SK-N-SH (cell line): ENCODE results near the gene BCL2L15. TPM values are rescaled to one million over a fixed set of nuclear protein-coding genes. Genes with fewer than 3 reads are reported as not detected.

ENCODE experiments used
- CTCF ChIA-PET: fragments of 300-600, 350-600 bp; formaldehyde crosslinking; extraction: SDS; loops from one replicate; lab custom pipeline; 2021; lab: Yijun Ruan, JAX
- POLR2A ChIA-PET: fragments of 350-600 bp; sonication (Branson Sonifier 250); formaldehyde crosslinking; extraction: SDS; loops from one replicate; lab custom pipeline; 2020; ENCODE audit warnings: antibody characterized with exemption, inconsistent platforms; lab: Yijun Ruan, JAX
- DNase-seq: peaks from one replicate; pipeline ENCODE4 v3.0.0; 2012
- H2AFZ ChIP-seq: fragments of 200-600 bp; sonication (generic); 2 replicates; pipeline ENCODE4 v1.8.1; 2016; ENCODE audit warnings: antibody characterized with exemption, mild to moderate bottlenecking, low read depth
- H3F3A ChIP-seq: fragments of 200-600 bp; sonication (generic); replicated peaks from 2 replicates; pipeline ENCODE3; 2016; ENCODE audit warnings: antibody characterized with exemption, mild to moderate bottlenecking; ENCODE audit not compliant: insufficient read depth
- H3K27ac ChIP-seq, 2 experiments: fragments of 200-500 bp in 1 of 2; fragments of 200-600 bp in 1 of 2; sonication (Bioruptor generic) in 1 of 2; sonication (generic), shearing (Covaris generic) in 1 of 2; 2 replicates each; pipeline versions ENCODE4 v1.5.1 to v1.6.1; 2014 to 2016; ENCODE audit warnings: low read depth in 2 of 2, inconsistent platforms in 1 of 2, low read length in 1 of 2, mild to moderate bottlenecking in 1 of 2, mixed read lengths in 1 of 2
- H3K27me3 ChIP-seq: fragments of 200-600 bp; sonication (generic), shearing (Covaris generic); 2 replicates; pipeline ENCODE4 v1.6.1; 2016; ENCODE audit warnings: mixed run types; ENCODE audit not compliant: insufficient read depth
- H3K36me3 ChIP-seq, 2 experiments: fragments of 200-500 bp in 1 of 2; fragments of 200-600 bp in 1 of 2; sonication (Bioruptor generic) in 1 of 2; sonication (generic) in 1 of 2; replicated peaks in 1 of 2; 2 replicates each; pipeline versions ENCODE3 to v1.5.1; 2014 to 2016; ENCODE audit warnings: low read length in 1 of 2, mild to moderate bottlenecking in 1 of 2; ENCODE audit not compliant: insufficient read depth in 2 of 2, control insufficient read depth in 1 of 2
- H3K4me1 ChIP-seq, 2 experiments: fragments of 200-500 bp in 1 of 2; fragments of 200-600 bp in 1 of 2; sonication (Bioruptor generic) in 1 of 2; sonication (generic), shearing (Covaris generic) in 1 of 2; 2 replicates each; pipeline versions ENCODE4 v1.5.1 to v1.6.1; 2014 to 2016; ENCODE audit warnings: low read depth in 1 of 2, low read length in 1 of 2, mixed run types in 1 of 2; ENCODE audit not compliant: insufficient read depth in 2 of 2, control insufficient read depth in 1 of 2
- H3K4me2 ChIP-seq: fragments of 200-600 bp; sonication (generic), shearing (Covaris generic); 2 replicates; pipeline ENCODE4 v1.6.1; 2017; ENCODE audit warnings: mixed run types
- H3K4me3 ChIP-seq, 2 experiments: fragments of 200-500 bp in 1 of 2; fragments of 200-600 bp in 1 of 2; sonication (Bioruptor generic) in 1 of 2; sonication (generic), shearing (Covaris generic) in 1 of 2; 2 replicates each; pipeline versions ENCODE4 v1.5.1 to v1.8.1; 2014 to 2016; ENCODE audit warnings: low read depth in 2 of 2, inconsistent platforms in 1 of 2, low read length in 1 of 2, mild to moderate bottlenecking in 1 of 2, mixed read lengths in 1 of 2, moderate library complexity in 1 of 2
- H3K79me2 ChIP-seq: fragments of 200-600 bp; sonication (generic); 2 replicates; pipeline ENCODE4 v1.8.1; 2017; ENCODE audit warnings: mild to moderate bottlenecking; ENCODE audit not compliant: insufficient read depth
- H3K9ac ChIP-seq: fragments of 200-600 bp; sonication (generic); 2 replicates; pipeline ENCODE4 v1.6.1; 2017; ENCODE audit warnings: mixed run types
- H3K9me2 ChIP-seq: fragments of 200-600 bp; sonication (generic); 2 replicates; pipeline ENCODE4 v1.6.1; 2017; ENCODE audit warnings: mixed run types
- H3K9me3 ChIP-seq: fragments of 200-600 bp; sonication (generic); 2 replicates; pipeline ENCODE4 v1.6.1; 2017; ENCODE audit warnings: mixed run types, mild to moderate bottlenecking, moderate library complexity
- H4K20me1 ChIP-seq: fragments of 200-600 bp; sonication (generic); 2 replicates; pipeline ENCODE4 v1.6.1; 2017; ENCODE audit warnings: mild to moderate bottlenecking, mixed run types; ENCODE audit not compliant: insufficient read depth
- ELF1 ChIP-seq: IDR thresholded peaks from 2 replicates; pipeline ENCODE4 v1.4.0; 2012
- FOSL2 ChIP-seq: IDR thresholded peaks from 2 replicates; pipeline ENCODE4 v1.4.0; 2012; ENCODE audit warnings: low read depth, mild to moderate bottlenecking, moderate library complexity, borderline replicate concordance
- FOXM1 ChIP-seq: IDR thresholded peaks from 2 replicates; pipeline ENCODE4 v1.4.0; 2012; ENCODE audit warnings: low read depth, mild to moderate bottlenecking
- MEF2A ChIP-seq: IDR thresholded peaks from 2 replicates; pipeline ENCODE4 v1.4.0; 2012; ENCODE audit warnings: low read depth, borderline replicate concordance
- POLR2AphosphoS5 ChIP-seq: IDR thresholded peaks from 2 replicates; pipeline ENCODE4 v1.6.1; 2012; ENCODE audit warnings: low read depth, low read length
- RAD21 ChIP-seq: IDR thresholded peaks from 2 replicates; pipeline ENCODE4 v1.6.1; 2012; ENCODE audit warnings: mild to moderate bottlenecking, low read length
- RFX5 ChIP-seq: IDR thresholded peaks from 2 replicates; pipeline ENCODE4 v1.6.1; 2012; ENCODE audit warnings: mild to moderate bottlenecking, improper control_type of control experiment, low read length
- SMC3 ChIP-seq: IDR thresholded peaks from 2 replicates; pipeline ENCODE4 v1.6.1; 2012; ENCODE audit warnings: low read depth, low read length, improper control_type of control experiment
- TAF1 ChIP-seq: IDR thresholded peaks from 2 replicates; pipeline ENCODE4 v1.6.1; 2012; ENCODE audit warnings: low read depth, mild to moderate bottlenecking, low read length, moderate library complexity, borderline replicate concordance
- WGBS: methylation state at CpG from one replicate; pipeline ENCODE4 v1.1.6; 2017; ENCODE audit warnings: low lambda C conversion rate; 5-methylcytosine and 5-hydroxymethylcytosine counted together
- polyA plus RNA-seq, 3 experiments: library from polyadenylated mRNA; depleted of rRNA; stranded (reverse); fragments of >200 nt; gene quantifications; 2 replicates each; pipeline ENCODE4 v1.2.3, GENCODE V29; 2012
- TF ChIP-seq, protein P1 (sequence below): IDR thresholded peaks from 2 replicates; pipeline ENCODE4 v1.6.1; 2012; ENCODE audit warnings: mild to moderate bottlenecking, low read depth, low read length, moderate library complexity
- TF ChIP-seq, protein P2 (sequence below): fragments of 200-600 bp; sonication (generic); IDR thresholded peaks from 2 replicates; pipeline ENCODE4 v1.6.1; 2017; ENCODE audit warnings: antibody characterized with exemption, mild to moderate bottlenecking, moderate library complexity
- TF ChIP-seq, protein P3 (sequence below): fragments of 150-350 bp; IDR thresholded peaks from 2 replicates; pipeline ENCODE4 v1.6.1; 2017; ENCODE audit warnings: antibody characterized with exemption, low read length, low read depth, borderline replicate concordance
- TF ChIP-seq, protein P4 (sequence below): fragments of 150-350 bp; IDR thresholded peaks from 2 replicates; pipeline ENCODE4 v1.6.1; 2016; ENCODE audit warnings: mild to moderate bottlenecking, low read depth, low read length

Gene BCL2L15
- polyA plus RNA-seq, 1 of the 3 experiments (the other 2 are of a cell fraction) = 0.02 TPM

DNA sequence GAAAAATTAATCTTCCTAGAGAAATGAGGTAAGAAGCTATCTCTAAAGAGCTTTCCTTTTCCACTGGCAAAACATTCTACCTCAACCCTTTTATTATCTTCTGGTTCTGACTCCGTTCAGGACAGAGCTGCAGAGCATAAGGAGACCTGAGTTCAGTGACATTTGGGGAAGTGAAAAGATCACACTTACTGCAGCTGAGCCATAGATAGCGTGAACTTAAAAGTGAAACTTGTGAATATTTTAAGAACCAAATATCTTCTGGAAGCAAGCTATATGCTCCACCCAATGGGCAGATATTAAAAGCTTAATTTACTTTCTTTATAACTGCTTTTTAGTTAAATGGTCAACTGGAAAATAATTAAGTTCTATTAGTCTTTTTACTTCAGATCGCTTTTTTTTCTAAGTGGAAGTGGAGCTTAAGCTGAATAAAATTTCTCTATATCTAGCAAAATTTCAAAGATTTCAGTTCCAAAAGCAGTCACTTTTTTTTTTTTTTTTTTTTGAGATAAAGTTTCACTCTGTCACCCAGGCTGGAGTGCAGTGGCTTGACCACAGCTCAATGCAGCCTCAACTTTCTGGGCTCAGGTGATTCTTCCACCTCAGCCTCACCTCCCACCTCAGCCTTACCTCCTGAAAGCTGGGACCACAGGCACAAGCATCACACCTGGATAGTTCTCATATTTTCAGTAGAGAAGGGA is 27.8 kb downstream of the BCL2L15 start:
- ChIA-PET POLR2A (no interaction called here), CTCF (interaction anchor here (0.7 to 3.9 kb wide), 3 partner anchors 24 to 75 kb away, joined by 3 to 14 read pairs (median 3); no protein-coding TSS in a partner anchor)
- Histone ChIP-seq H3K4me2 (peak overlapping the region; percentile 37; the same call in 1 of the 2 replicates), H3K27me3 (no peaks in the 10 kb centered on the region), H3K4me1 (peaks cover 0 to 29% of the 10 kb centered on the region in 2 experiments; a peak in 2 of 4 replicates), H4K20me1 (no peaks in the 10 kb centered on the region), H3K79me2 (no peaks in the 10 kb centered on the region), H3K4me3 (no peak overlapping the region), H3K27ac (peak overlapping the region in 1 of 2 experiments; percentile 88; a peak in 2 of 4 replicates), H3K9me2 (no peaks in the 10 kb centered on the region), H2AFZ (peak overlapping the region; percentile 80), H3K9ac (0 out of 2 replicates have a peak overlapping the region, but pooled peaks have one; percentile 53), H3K9me3 (no peaks in the 10 kb centered on the region), H3K36me3 (no peaks in the 10 kb centered on the region), H3F3A (peaks cover 4% of the 10 kb centered on the region)
- TF ChIP-seq ELF1 (no peak), MEF2A (no peak), RAD21 (no peak), FOXM1 (no peak)
- TF ChIP-seq, protein P1, sequence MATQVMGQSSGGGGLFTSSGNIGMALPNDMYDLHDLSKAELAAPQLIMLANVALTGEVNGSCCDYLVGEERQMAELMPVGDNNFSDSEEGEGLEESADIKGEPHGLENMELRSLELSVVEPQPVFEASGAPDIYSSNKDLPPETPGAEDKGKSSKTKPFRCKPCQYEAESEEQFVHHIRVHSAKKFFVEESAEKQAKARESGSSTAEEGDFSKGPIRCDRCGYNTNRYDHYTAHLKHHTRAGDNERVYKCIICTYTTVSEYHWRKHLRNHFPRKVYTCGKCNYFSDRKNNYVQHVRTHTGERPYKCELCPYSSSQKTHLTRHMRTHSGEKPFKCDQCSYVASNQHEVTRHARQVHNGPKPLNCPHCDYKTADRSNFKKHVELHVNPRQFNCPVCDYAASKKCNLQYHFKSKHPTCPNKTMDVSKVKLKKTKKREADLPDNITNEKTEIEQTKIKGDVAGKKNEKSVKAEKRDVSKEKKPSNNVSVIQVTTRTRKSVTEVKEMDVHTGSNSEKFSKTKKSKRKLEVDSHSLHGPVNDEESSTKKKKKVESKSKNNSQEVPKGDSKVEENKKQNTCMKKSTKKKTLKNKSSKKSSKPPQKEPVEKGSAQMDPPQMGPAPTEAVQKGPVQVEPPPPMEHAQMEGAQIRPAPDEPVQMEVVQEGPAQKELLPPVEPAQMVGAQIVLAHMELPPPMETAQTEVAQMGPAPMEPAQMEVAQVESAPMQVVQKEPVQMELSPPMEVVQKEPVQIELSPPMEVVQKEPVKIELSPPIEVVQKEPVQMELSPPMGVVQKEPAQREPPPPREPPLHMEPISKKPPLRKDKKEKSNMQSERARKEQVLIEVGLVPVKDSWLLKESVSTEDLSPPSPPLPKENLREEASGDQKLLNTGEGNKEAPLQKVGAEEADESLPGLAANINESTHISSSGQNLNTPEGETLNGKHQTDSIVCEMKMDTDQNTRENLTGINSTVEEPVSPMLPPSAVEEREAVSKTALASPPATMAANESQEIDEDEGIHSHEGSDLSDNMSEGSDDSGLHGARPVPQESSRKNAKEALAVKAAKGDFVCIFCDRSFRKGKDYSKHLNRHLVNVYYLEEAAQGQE = no peak
- TF ChIP-seq, protein P2, sequence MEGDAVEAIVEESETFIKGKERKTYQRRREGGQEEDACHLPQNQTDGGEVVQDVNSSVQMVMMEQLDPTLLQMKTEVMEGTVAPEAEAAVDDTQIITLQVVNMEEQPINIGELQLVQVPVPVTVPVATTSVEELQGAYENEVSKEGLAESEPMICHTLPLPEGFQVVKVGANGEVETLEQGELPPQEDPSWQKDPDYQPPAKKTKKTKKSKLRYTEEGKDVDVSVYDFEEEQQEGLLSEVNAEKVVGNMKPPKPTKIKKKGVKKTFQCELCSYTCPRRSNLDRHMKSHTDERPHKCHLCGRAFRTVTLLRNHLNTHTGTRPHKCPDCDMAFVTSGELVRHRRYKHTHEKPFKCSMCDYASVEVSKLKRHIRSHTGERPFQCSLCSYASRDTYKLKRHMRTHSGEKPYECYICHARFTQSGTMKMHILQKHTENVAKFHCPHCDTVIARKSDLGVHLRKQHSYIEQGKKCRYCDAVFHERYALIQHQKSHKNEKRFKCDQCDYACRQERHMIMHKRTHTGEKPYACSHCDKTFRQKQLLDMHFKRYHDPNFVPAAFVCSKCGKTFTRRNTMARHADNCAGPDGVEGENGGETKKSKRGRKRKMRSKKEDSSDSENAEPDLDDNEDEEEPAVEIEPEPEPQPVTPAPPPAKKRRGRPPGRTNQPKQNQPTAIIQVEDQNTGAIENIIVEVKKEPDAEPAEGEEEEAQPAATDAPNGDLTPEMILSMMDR = no peak
- TF ChIP-seq, protein P3, sequence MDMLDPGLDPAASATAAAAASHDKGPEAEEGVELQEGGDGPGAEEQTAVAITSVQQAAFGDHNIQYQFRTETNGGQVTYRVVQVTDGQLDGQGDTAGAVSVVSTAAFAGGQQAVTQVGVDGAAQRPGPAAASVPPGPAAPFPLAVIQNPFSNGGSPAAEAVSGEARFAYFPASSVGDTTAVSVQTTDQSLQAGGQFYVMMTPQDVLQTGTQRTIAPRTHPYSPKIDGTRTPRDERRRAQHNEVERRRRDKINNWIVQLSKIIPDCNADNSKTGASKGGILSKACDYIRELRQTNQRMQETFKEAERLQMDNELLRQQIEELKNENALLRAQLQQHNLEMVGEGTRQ = no peak
- DNase-seq = no peak
- 93% methylated on average over 3 of the region's 3 CpGs for WGBS

DNA sequence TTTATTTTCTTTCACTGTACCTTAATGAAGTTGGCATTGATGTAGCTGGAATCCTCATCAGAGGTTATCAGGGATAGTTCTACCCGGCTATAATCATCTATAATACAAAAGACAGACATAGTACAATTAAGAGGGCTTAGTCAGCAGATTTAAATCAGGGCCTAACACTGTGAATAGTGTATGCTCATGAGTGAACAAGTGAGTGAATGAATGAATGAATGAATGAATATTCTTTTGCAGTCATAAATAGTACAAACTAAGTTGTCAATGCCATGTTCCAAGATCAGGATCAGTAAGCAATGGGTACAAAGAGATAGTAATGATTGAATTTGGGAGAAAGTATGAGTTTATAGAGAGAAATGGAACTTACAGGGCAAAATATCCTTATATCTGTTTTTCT is 28.4 kb downstream of the BCL2L15 start:
- Histone ChIP-seq H4K20me1 (no peaks in the 10 kb centered on the region), H3K4me2 (no peak overlapping the region; the same call in 1 of the 2 replicates), H3K4me1 (peaks cover 0 to 29% of the 10 kb centered on the region in 2 experiments; a peak in 2 of 4 replicates), H3K4me3 (no peak overlapping the region), H3K9me3 (no peaks in the 10 kb centered on the region), H3K36me3 (no peaks in the 10 kb centered on the region), H3K79me2 (no peaks in the 10 kb centered on the region), H3K9ac (no peak overlapping the region), H3K27ac (peak overlapping the region in 1 of 2 experiments; percentile 5; a peak in 1 of 4 replicates), H3F3A (peaks cover 4% of the 10 kb centered on the region), H2AFZ (peak overlapping the region; percentile 80), H3K27me3 (no peaks in the 10 kb centered on the region), H3K9me2 (no peaks in the 10 kb centered on the region)
- DNase-seq = no peak
- 89% methylated on average over 1 of the region's 1 CpG for WGBS
- POLR2A ChIA-PET = no interaction called here
- CTCF ChIA-PET = interaction anchor here (0.7 to 3.9 kb wide), 2 partner anchors 24 to 74 kb away, joined by 3 to 14 read pairs; no protein-coding TSS in a partner anchor
- no peak for TF ChIP-seq ELF1
- TF ChIP-seq RAD21 = no peak
- no peak for TF ChIP-seq FOSL2
- TF ChIP-seq, protein P4, sequence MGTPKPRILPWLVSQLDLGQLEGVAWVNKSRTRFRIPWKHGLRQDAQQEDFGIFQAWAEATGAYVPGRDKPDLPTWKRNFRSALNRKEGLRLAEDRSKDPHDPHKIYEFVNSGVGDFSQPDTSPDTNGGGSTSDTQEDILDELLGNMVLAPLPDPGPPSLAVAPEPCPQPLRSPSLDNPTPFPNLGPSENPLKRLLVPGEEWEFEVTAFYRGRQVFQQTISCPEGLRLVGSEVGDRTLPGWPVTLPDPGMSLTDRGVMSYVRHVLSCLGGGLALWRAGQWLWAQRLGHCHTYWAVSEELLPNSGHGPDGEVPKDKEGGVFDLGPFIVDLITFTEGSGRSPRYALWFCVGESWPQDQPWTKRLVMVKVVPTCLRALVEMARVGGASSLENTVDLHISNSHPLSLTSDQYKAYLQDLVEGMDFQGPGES = no peak
- TF ChIP-seq, protein P1 = no peak
- TF ChIP-seq MEF2A = no peak
- TF ChIP-seq SMC3 = no peak
- TF ChIP-seq RFX5 = no peak
- no peak for TF ChIP-seq TAF1
- TF ChIP-seq POLR2AphosphoS5 = no peak
